ENCODE results near the gene SMG6.

Gene SMG6

DNA sequence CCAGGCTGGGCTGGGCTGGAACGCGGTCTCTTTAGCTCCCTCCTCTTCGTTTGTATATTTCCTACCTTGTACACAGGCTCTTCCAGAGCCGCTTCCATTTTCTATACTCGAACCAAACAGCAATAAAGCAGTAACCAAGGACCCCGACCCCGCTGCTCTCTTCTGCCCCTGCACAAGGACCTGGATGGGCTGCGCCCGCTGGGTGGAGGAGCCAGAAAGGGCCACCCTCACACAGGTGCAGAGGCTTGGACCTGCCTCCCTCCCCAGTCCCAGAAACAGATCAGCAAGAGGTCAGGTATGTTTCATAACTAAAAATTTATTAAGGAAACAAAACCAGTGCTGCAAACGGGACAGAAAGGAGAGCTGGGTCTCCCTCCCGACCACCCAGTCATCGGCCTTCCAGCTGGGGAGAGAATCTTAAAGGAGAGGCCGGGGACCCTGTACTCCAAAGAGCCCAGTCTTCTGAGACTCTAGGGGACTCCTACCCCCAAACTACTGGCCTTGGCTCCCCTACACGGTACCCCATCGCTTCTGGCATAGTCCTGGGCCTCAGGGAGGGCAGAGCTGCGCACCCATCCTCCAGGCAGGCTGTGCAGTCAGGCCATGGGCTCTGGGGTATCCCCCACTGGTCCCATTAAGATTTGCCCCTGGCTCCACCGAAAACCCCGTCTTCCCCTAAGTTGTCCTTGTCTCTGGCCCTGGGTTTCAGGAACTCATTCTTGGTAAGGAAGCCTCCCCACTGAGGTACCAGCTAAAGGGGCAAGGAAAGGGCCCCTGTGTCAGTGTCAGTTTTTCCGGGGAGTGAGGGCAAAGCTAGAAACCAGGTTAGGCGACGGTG is 243.8 kb downstream of the SMG6 start:
- Histone ChIP-seq H3K9me3 (ENCODE audit: low read length) (no peaks in the 10 kb centered on the region), H3K4me3 (ENCODE audit: low read depth, low read length, poor library complexity, severe bottlenecking) (no peak overlapping the region), H3K79me2 (ENCODE audit: insufficient read depth, low read length) (no peaks in the 10 kb centered on the region), H3K9ac (ENCODE audit: low read length) (peak overlapping the region; percentile 4; the same call in 1 of the 2 replicates), H3K27ac (ENCODE audit: low read depth, low read length, poor library complexity, severe bottlenecking) (no peak overlapping the region), H3K9me2 (ENCODE audit: low read depth, low read length) (no peaks in the 10 kb centered on the region), H3K4me2 (ENCODE audit: low read length) (peak overlapping the region; percentile 73), H3K36me3 (ENCODE audit: insufficient read depth, low read length) (peaks cover 21% of the 10 kb centered on the region; the same call in 1 of the 2 replicates), H4K20me1 (ENCODE audit: insufficient read depth, low read length) (no peaks in the 10 kb centered on the region), H2AFZ (ENCODE audit: low read length) (no peak overlapping the region), H3K4me1 (ENCODE audit: insufficient read depth, low read length, severe bottlenecking) (peaks cover 45% of the 10 kb centered on the region), H3F3A (ENCODE audit: insufficient read depth, low read length) (no peaks in the 10 kb centered on the region), H3K27me3 (ENCODE audit: insufficient read depth, low read length) (no peaks in the 10 kb centered on the region)
- no peak for TF ChIP-seq EZH2 (IDR thresholded peaks at IDR 0.05; ENCODE audit: borderline replicate concordance, low read length)
- TF ChIP-seq, protein P1, sequence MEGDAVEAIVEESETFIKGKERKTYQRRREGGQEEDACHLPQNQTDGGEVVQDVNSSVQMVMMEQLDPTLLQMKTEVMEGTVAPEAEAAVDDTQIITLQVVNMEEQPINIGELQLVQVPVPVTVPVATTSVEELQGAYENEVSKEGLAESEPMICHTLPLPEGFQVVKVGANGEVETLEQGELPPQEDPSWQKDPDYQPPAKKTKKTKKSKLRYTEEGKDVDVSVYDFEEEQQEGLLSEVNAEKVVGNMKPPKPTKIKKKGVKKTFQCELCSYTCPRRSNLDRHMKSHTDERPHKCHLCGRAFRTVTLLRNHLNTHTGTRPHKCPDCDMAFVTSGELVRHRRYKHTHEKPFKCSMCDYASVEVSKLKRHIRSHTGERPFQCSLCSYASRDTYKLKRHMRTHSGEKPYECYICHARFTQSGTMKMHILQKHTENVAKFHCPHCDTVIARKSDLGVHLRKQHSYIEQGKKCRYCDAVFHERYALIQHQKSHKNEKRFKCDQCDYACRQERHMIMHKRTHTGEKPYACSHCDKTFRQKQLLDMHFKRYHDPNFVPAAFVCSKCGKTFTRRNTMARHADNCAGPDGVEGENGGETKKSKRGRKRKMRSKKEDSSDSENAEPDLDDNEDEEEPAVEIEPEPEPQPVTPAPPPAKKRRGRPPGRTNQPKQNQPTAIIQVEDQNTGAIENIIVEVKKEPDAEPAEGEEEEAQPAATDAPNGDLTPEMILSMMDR (IDR thresholded peaks at IDR 0.05; ENCODE audit: low read length): no peak

DNA sequence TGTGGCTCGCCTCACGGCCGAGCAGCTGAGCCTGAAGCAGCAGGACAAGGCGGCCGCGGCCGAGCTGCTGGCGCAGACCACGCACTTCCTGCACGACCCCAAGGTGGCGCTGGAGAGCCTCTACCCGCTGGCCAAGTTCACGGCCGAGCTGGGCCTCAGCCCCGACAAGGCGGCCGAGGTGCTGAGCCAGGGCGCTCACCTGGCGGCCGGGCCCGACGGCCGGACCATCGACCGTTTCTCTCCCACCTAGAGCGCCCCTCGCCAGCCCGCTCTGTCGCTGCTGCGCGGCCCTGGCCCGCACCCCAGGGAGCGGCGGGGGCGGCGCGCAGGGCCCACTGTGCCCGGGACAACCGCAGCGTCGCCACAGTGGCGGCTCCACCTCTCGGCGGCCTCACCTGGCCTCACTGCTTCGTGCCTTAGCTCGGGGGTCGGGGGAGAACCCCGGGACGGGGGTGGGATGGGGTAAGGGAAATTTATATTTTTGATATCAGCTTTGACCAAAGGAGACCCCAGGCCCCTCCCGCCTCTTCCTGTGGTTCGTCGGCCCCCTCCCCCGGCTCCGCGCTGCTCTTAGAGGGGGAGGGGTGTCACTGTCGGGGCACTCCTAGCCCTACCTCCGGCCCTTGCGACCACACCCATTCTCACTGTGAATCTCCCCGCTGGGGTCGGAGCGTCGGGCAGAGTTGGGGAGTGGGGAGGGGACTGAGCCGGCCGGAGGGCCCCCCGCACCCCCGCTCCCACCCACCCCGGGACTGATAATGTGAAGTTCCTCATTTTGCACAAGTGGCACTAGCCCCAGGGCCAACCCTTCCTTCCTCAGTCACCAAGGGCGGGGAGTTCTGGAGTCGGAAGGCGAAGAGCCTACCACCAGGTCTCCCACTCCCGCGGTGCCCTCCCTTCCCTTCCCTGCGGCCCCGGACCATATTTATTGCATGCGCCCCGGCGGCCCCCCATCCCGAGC is 244.7 kb downstream of the SMG6 start:
- H3K4me2 ChIP-seq (ENCODE audit: low read length): peak overlapping the region; percentile 73
- no peaks in the 10 kb centered on the region for H3F3A ChIP-seq (ENCODE audit: insufficient read depth, low read length)
- H2AFZ ChIP-seq (ENCODE audit: low read length): no peak overlapping the region
- no peaks in the 10 kb centered on the region for H3K9me2 ChIP-seq (ENCODE audit: low read depth, low read length)
- H3K4me3 ChIP-seq (ENCODE audit: low read depth, low read length, poor library complexity, severe bottlenecking): peak overlapping the region; percentile 53
- no peaks in the 10 kb centered on the region for H3K9me3 ChIP-seq (ENCODE audit: low read length)
- peaks cover 45% of the 10 kb centered on the region for H3K4me1 ChIP-seq (ENCODE audit: insufficient read depth, low read length, severe bottlenecking)
- no peaks in the 10 kb centered on the region for H4K20me1 ChIP-seq (ENCODE audit: insufficient read depth, low read length)
- H3K27ac ChIP-seq (ENCODE audit: low read depth, low read length, poor library complexity, severe bottlenecking): no peak overlapping the region
- H3K27me3 ChIP-seq (ENCODE audit: insufficient read depth, low read length): no peaks in the 10 kb centered on the region
- peak overlapping the region; percentile 24; the same call in 1 of the 2 replicates for H3K9ac ChIP-seq (ENCODE audit: low read length)
- TF ChIP-seq, protein P1 (IDR thresholded peaks at IDR 0.05; ENCODE audit: low read length): peak; percentile 84
- TF ChIP-seq EZH2 (IDR thresholded peaks at IDR 0.05; ENCODE audit: borderline replicate concordance, low read length): no peak
- peaks cover 20% of the 10 kb centered on the region; the same call in 1 of the 2 replicates for H3K36me3 ChIP-seq (ENCODE audit: insufficient read depth, low read length)
- no peaks in the 10 kb centered on the region for H3K79me2 ChIP-seq (ENCODE audit: insufficient read depth, low read length)

- H3F3A ChIP-seq (ENCODE audit: insufficient read depth, low read length): no peaks in the 10 kb centered on the region
- H3K9me2 ChIP-seq (ENCODE audit: low read depth, low read length): no peaks in the 10 kb centered on the region
- H3K27ac ChIP-seq (ENCODE audit: low read depth, low read length, poor library complexity, severe bottlenecking): no peak overlapping the region
- no peaks in the 10 kb centered on the region for H4K20me1 ChIP-seq (ENCODE audit: insufficient read depth, low read length)
- H3K27me3 ChIP-seq (ENCODE audit: insufficient read depth, low read length): no peaks in the 10 kb centered on the region
- TF ChIP-seq, protein P1 (IDR thresholded peaks at IDR 0.05; ENCODE audit: low read length): no peak
- TF ChIP-seq EZH2 (IDR thresholded peaks at IDR 0.05; ENCODE audit: borderline replicate concordance, low read length): no peak
- no peaks in the 10 kb centered on the region for H3K79me2 ChIP-seq (ENCODE audit: insufficient read depth, low read length)
- no peak overlapping the region for H3K9ac ChIP-seq (ENCODE audit: low read length)
- peak overlapping the region; percentile 73 for H3K4me2 ChIP-seq (ENCODE audit: low read length)
- H2AFZ ChIP-seq (ENCODE audit: low read length): no peak overlapping the region
- H3K4me3 ChIP-seq (ENCODE audit: low read depth, low read length, poor library complexity, severe bottlenecking): peak overlapping the region; percentile 53
- peaks cover 45% of the 10 kb centered on the region for H3K4me1 ChIP-seq (ENCODE audit: insufficient read depth, low read length, severe bottlenecking)
- H3K9me3 ChIP-seq (ENCODE audit: low read length): no peaks in the 10 kb centered on the region
- peaks cover 11% of the 10 kb centered on the region; the same call in 1 of the 2 replicates for H3K36me3 ChIP-seq (ENCODE audit: insufficient read depth, low read length)
These were observed 245.6 kb downstream of the SMG6 start for GRCh38 chr17:2057760-2058585.

Measured in OCI-LY1 (cell line).